HepG2 (cell line): ENCODE results near the gene ADCY10. TPM values are rescaled to one million over a fixed set of nuclear protein-coding genes. Genes with fewer than 3 reads are reported as not detected.
A peak's percentile ranks its signal among the peaks of the same experiment; 100 is the strongest.

Experiments used
- GATAD2A ChIP-seq: IDR thresholded peaks from 2 replicates; pipeline ENCODE4 v1.6.1; 2016
- HMG20A ChIP-seq: IDR thresholded peaks from 2 replicates; pipeline ENCODE4 v1.6.1; 2016; ENCODE audit warnings: borderline replicate concordance
- KAT8 ChIP-seq: IDR thresholded peaks from 2 replicates; pipeline ENCODE4 v1.6.1; 2016; ENCODE audit warnings: missing genetic modification reagents, missing compliant biosample characterization
- KLF12 ChIP-seq: sonication (generic); formaldehyde crosslinking; IDR thresholded peaks from 2 replicates; pipeline ENCODE4 v1.4.0; 2020; ENCODE audit warnings: missing genetic modification reagents, borderline replicate concordance
- MYC ChIP-seq: sonication (generic); formaldehyde crosslinking; IDR thresholded peaks from 2 replicates; pipeline ENCODE4 v1.9.0; 2021; ENCODE audit warnings: missing genetic modification reagents, borderline replicate concordance
- REST ChIP-seq, 2 experiments: IDR thresholded peaks; 2 replicates each; pipeline ENCODE4 v1.6.1; 2011 to 2012; ENCODE audit warnings: low read length in 2 of 2, borderline replicate concordance in 1 of 2, low read depth in 1 of 2, mild to moderate bottlenecking in 1 of 2, moderate library complexity in 1 of 2
- SIX4 ChIP-seq: sonication (generic); formaldehyde crosslinking; IDR thresholded peaks from 2 replicates; pipeline ENCODE4 v1.4.0; 2020; ENCODE audit warnings: missing genetic modification reagents
- SUZ12 ChIP-seq: fragments of 150-350 bp; IDR thresholded peaks from 2 replicates; pipeline ENCODE4 v1.6.1; 2014; ENCODE audit warnings: low read depth, low read length
- ZNF251 ChIP-seq: sonication (generic); formaldehyde crosslinking; IDR thresholded peaks from 2 replicates; pipeline ENCODE4 v1.9.0; 2021; ENCODE audit warnings: mild to moderate bottlenecking, missing genetic modification reagents
- ZNF331 ChIP-seq: sonication (generic); formaldehyde crosslinking; IDR thresholded peaks from 2 replicates; pipeline ENCODE4 v1.4.0; 2020; ENCODE audit warnings: missing genetic modification reagents
- ZNF431 ChIP-seq: sonication (generic); formaldehyde crosslinking; IDR thresholded peaks from 2 replicates; pipeline ENCODE4 v1.9.0; 2022; ENCODE audit warnings: missing genetic modification reagents, low read depth, mild to moderate bottlenecking, borderline replicate concordance
- ZNF441 ChIP-seq: sonication (generic); formaldehyde crosslinking; IDR thresholded peaks from 2 replicates; pipeline ENCODE4 v1.7.0; 2021; ENCODE audit warnings: missing genetic modification reagents, borderline replicate concordance
- ZNF543 ChIP-seq: sonication (generic); formaldehyde crosslinking; IDR thresholded peaks from 2 replicates; pipeline ENCODE4 v1.4.0; 2020; ENCODE audit warnings: mild to moderate bottlenecking, missing genetic modification reagents
- ZNF558 ChIP-seq: sonication (generic); formaldehyde crosslinking; IDR thresholded peaks from 2 replicates; pipeline ENCODE4 v1.9.0; 2022; ENCODE audit warnings: mild to moderate bottlenecking, missing genetic modification reagents, borderline replicate concordance
- ZNF670 ChIP-seq: sonication (generic); formaldehyde crosslinking; IDR thresholded peaks from 2 replicates; pipeline ENCODE4 v1.8.0; 2022; ENCODE audit warnings: mild to moderate bottlenecking, missing genetic modification reagents, borderline replicate concordance
- ZNF879 ChIP-seq: sonication (generic); formaldehyde crosslinking; IDR thresholded peaks from 2 replicates; pipeline ENCODE4 v1.8.1; 2023; ENCODE audit warnings: missing genetic modification reagents
- polyA plus RNA-seq, 8 experiments: library from polyadenylated mRNA; depleted of rRNA in 3 of 8; stranded (reverse) in 7 of 8; unstranded in 1 of 8; fragments of >200 nt; fragmentation: Illumina TruSeq in 4 of 8; extraction: Trizol in 4 of 8; gene quantifications; 2 replicates each; pipeline versions ENCODE4 v1.2.1 to v1.2.3, GENCODE V29; 2011 to 2016; ENCODE audit warnings: low read depth in 4 of 8, missing spikeins in 1 of 8, mixed read lengths in 1 of 8; ENCODE audit not compliant: insufficient read depth in 1 of 8
- total RNA-seq, 5 experiments: library from RNA; depleted of rRNA; stranded (reverse); fragments of >200 nt; fragmentation: Illumina TruSeq; extraction: Trizol; gene quantifications; 2 replicates each; pipeline ENCODE4 v1.2.3, GENCODE V29; 2016; ENCODE audit warnings: low read depth in 1 of 5
- TF ChIP-seq, protein P1 (sequence below): sonication (generic); formaldehyde crosslinking; IDR thresholded peaks from 2 replicates; pipeline ENCODE4 v1.4.0; 2020; ENCODE audit warnings: missing genetic modification reagents

ADCY10 gene
- total and polyA plus RNA-seq, 2 of the 13 experiments (the other 11 are each of a cell fraction or from before 2014, with no cell fraction given) = 0.02 to 0.03 TPM

DNA sequence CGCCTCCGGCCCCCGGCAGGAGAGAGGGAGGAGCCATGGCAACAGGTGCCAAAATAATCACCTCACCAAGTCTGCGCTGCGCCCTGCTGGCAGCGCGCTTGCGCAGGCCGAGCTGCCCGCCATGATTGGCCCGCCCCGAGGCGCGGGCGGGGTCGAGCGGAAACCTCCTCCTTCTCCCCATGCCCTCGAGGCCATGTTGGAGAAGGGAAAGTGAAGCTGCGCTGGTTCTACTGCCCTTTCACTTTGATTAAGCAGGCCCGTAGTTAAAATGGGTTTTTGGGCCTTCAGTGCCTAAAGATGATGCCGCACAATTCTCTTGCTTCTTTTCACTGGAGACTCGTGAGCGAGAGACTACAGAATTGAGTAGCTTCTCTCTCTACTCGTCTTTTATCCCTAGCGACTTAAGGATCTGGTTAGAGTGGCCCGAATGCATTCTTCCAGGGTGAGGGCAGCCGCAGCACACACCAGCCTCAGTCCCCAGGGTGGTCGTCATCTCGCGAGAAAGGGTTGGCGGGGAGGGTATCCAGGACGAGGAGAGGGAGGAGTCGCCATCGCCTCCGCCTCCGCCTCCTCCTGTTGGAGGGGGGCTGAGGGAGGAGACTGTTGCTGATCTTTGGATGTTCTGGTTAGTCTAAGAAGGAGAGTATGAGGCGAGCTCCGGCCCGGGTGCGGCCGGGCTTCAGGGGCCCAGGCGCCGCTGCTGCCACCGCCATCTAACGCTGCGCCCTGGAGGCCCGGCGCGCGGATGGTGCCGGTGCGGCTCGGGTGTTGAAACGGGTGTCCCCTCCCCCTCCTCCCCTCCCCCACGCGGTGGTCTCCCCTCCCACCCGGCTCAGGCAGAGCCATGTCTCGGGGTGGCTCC, 22.4 kb upstream of the ADCY10 start, which contains the start of gene DCAF6 (continued):
- TF ChIP-seq KLF12 = 0 out of 2 replicates have a peak, but pooled peaks have one; percentile 17
- TF ChIP-seq HMG20A = 0 out of 2 replicates have a peak, but pooled peaks have one; percentile 21
- peak; percentile 22; the same call in 1 of the 2 replicates for TF ChIP-seq ZNF558 (CRISPR knock-in tag)
- TF ChIP-seq ZNF251 (CRISPR knock-in tag) = no peak
- TF ChIP-seq REST (IDR thresholded peaks at IDR 0.05; ENCODE audit: borderline replicate concordance in 1 of 2, low read depth in 1 of 2, low read length in 2 of 2) = peak in 1 of 2 experiments; percentile 49; a peak in 1 of 4 replicates
- no peak for TF ChIP-seq SUZ12
- no peak for TF ChIP-seq ZNF431 (CRISPR knock-in tag)
- TF ChIP-seq ZNF670 (CRISPR knock-in tag) = peak; percentile 77; the same call in 1 of the 2 replicates
- peak; percentile 48; the same call in 1 of the 2 replicates for TF ChIP-seq GATAD2A (CRISPR knock-in tag)
- TF ChIP-seq ZNF331 (CRISPR knock-in tag) = peak; percentile 72
- peak; percentile 49; the same call in 1 of the 2 replicates for TF ChIP-seq MYC (CRISPR knock-in tag)
- TF ChIP-seq ZNF441 (CRISPR knock-in tag) = peak; percentile 71
- TF ChIP-seq ZNF543 = peak; percentile 51; the same call in 1 of the 2 replicates
- no peak for TF ChIP-seq ZNF879
- TF ChIP-seq, protein P1, sequence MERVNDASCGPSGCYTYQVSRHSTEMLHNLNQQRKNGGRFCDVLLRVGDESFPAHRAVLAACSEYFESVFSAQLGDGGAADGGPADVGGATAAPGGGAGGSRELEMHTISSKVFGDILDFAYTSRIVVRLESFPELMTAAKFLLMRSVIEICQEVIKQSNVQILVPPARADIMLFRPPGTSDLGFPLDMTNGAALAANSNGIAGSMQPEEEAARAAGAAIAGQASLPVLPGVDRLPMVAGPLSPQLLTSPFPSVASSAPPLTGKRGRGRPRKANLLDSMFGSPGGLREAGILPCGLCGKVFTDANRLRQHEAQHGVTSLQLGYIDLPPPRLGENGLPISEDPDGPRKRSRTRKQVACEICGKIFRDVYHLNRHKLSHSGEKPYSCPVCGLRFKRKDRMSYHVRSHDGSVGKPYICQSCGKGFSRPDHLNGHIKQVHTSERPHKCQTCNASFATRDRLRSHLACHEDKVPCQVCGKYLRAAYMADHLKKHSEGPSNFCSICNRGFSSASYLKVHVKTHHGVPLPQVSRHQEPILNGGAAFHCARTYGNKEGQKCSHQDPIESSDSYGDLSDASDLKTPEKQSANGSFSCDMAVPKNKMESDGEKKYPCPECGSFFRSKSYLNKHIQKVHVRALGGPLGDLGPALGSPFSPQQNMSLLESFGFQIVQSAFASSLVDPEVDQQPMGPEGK = peak; percentile 50
- TF ChIP-seq KAT8 = peak; percentile 73; the same call in 1 of the 2 replicates
- TF ChIP-seq SIX4 (CRISPR knock-in tag) = peak; percentile 35; the same call in 1 of the 2 replicates
